Cortex of kidney (tissue), 1 donor: Measurements from ENCODE around the gene UTS2.

Experiments
- DNase-seq: peaks from one replicate; lab custom pipeline; 2025; lab: John Stamatoyannopoulos, UW

Gene UTS2, protein sequence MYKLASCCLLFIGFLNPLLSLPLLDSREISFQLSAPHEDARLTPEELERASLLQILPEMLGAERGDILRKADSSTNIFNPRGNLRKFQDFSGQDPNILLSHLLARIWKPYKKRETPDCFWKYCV

DNA sequence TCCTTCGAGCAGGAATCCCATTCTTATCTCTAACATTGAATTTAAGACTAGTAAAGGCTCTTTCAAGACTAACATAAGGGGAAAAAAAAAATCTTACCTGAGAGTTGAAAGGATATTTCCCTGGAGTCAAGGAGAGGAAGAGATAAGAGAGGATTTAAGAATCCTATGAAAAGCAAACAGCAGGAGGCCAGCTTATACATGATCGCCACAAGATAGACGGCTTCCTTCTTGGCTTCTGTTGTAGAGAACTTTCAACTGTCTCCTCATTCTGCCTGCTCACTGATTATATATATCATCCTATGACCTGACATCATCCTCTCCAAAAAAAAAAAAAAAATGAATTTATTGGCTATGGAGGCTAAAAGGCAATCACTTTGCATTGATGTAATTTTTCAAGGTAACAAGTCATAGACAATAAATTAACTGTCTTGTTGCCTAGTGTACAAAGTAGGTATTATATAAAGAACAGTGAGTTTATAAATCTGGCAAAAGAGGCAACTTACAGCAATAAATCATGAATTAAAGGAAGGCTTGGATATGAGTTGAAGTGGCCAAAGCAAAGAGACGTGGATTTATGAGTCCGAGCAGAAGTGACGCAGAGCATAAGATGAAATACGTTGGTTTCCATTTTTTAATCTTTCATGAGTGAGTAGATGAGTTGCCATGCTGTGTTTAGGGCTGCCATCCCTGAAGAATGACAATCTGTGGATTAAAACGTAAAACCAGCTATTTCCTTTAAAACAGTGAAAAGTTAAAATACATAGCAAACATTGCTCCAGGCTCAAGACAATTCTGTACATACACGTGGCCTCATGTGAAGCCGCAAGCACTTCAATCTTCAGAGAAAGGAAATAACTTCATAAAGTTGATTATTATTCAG lies at the start of gene UTS2:
Gene UTS2, minus strand, starts transcription at position 262 of the 880 bp plus-strand sequence. Its CDS starts 62 bp downstream, at position 200.
- no peak for DNase-seq

DNA sequence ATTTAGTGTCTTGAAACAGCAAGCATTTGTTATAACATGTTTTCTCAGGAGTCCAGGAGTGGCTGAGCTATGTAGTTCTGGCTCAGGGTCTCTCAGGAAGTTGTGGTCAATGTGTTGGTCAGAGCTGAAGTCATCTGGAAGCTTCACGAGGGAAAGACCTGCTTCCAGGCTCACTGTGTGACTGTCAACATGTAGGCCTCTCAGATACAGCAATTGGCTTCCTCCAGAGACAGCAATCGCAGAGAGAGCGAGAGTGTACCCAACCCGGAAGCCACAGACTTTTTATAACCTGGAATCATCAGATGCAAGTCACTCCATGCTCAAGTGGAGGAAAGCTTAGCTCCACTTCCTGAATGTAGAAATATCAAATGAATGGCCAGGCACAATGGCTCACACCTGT lies 46.9 kb upstream of the UTS2 start:
- no peak for DNase-seq

DNA sequence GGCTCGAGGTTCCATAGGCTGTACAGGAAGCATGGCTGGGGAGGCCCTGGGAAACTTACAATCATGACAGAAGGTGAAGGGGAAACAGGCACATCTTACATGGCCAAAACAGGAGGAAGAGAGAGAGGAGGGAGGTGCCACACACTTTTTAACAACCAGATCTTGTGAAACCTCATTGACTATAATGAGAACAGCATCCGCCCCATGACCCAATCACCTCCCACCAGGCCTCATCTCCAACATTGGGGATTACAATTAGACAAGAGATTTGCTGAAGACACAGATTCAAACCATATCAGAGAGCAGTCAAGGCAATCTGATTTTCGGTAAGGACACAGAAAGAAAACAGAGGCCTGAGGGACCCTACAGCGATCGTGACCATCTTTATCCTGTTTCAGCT lies 46.1 kb upstream of the UTS2 start:
- no peak for DNase-seq

DNA sequence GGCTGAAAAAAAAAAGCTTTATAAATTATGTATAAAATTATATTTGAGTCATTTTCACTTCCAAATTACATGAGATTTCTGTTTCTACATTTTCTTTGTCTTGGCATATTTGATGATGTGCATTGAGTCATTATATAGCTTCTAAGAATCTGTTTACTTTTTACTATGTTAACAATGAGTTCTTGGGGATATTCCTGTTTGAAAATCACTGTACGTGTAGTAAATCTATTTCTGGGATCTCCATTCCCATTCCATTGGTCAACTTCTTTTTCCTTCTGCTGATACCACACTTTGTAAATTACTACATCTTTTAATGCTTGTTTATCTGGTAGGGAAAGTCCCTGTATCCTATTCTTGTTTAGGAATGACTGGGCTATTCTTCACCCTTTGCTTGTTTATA lies 44.1 kb upstream of the UTS2 start:
- DNase-seq = no peak

DNA sequence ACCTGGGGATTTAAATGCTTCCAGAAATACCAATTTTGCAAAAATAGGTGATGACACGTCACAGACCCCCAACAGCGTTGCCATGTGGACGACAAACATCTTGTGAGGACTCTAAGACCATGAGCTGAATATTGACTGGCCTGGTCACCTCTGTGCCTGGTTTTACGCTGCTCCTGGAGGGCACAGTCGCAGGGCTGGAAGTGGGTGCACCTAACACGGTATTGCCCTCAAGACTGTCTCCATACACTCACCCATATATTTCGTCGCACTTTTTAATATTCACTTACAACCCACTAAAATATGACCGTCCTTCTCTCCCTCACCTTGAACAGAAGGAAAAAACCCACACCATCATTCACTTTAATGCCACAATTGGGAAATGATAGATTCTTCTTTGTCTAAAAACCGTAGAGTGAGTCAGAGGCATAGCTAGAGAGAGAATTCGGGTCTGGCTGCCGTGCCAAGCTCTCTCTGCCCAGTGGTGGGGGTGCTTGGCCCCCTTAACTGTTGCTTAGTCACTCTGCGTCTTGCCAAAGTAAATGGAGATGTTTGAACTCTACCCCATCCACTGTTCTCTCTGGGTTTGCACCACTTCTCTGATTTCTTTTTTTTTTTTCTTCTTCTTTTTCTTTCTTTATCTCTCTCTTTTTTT lies 40.8 kb upstream of the UTS2 start:
- DNase-seq = no peak

DNA sequence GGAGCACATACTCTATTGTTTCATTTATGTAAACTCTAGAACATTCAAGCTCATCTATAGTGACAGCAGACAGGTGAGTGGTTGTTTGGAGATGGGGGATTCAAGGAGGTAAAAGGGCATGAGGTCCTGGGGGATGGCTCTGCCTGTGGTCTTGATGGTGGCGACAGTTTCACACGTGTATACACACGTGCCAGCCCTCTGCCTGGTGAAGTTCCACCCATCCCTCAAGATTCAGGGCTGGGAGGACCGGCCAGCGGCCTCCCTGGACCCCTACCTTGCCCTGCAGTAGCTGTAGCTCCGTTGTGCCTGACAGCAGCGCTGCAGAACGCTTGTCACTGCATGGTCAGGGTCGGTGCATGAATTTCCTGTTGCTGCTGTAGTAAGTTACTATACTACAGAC lies 38.9 kb upstream of the UTS2 start:
- DNase-seq = no peak

DNA sequence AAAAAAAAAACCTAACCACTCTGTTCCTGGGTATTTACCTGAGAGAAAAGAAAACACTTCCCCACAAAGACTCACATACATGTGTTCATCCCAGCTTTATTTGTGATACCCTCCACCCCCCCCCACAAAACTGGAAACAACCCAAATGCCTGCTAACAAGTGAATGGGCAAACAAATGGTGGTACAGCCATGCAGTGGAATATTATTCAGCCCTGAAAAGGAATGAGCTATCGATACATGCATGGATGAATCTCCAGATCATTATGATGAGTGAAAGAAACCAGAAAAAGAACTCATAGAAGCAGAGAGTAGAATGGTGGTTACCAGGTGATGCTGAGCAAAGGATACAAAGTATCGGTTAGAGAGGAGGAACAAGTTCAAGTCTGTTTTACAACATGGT lies 38.0 kb upstream of the UTS2 start:
- DNase-seq = no peak

DNA sequence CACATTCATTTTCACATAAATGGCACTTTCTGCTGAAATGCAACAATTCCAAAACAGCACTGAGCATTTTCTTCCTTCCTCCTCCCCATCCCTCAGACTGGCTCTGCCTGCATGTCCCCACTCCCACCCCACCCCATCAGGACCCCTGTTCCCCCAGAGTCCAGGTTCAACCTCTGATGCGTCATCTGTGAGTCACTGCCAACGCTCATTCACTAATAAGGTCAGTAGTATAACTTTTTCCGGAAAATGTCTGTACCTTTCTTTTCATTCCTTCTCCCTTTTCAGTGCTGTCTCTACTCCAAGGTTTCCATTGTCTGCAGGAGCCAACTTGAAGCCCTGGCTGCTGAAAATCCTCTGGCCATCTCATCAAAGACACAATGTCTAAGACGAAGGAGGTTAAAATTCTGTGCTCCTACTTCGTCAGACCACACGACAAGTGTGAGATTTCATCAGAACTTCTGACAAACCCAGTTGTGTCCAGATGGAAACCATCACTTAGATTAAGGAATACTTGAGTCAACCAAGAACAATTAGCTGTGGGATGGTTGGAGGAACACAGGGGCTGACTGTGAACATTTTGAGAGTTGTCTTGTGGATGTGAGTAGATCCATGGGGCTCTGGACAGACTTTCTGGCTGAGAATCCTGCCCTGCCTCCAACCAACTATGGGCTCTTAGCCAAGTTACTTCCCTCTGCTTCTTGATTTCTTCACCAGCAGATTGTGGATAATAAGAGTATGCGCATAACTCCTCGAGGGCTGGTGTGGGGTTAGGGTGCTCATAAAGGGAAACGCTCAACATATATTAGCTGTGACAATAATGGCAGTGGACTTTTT lies 35.6 kb upstream of the UTS2 start:
- DNase-seq = no peak

DNA sequence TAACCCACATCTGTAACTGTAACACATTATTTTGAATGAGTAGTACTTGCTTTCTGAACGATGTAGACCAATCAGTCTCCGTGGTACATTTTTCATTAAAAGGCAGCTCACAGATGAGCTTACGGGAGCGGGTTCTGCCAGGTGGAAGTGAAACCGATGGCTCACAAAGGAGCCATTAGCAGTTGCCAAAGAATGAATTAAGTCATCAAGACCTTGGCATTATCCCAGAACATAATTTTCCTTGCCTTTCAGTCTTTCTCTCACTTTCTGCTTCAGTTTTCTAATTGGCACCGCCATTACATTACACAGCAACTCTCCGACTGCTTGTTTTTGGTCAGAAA lies 33.5 kb upstream of the UTS2 start:
- no peak for DNase-seq

DNA sequence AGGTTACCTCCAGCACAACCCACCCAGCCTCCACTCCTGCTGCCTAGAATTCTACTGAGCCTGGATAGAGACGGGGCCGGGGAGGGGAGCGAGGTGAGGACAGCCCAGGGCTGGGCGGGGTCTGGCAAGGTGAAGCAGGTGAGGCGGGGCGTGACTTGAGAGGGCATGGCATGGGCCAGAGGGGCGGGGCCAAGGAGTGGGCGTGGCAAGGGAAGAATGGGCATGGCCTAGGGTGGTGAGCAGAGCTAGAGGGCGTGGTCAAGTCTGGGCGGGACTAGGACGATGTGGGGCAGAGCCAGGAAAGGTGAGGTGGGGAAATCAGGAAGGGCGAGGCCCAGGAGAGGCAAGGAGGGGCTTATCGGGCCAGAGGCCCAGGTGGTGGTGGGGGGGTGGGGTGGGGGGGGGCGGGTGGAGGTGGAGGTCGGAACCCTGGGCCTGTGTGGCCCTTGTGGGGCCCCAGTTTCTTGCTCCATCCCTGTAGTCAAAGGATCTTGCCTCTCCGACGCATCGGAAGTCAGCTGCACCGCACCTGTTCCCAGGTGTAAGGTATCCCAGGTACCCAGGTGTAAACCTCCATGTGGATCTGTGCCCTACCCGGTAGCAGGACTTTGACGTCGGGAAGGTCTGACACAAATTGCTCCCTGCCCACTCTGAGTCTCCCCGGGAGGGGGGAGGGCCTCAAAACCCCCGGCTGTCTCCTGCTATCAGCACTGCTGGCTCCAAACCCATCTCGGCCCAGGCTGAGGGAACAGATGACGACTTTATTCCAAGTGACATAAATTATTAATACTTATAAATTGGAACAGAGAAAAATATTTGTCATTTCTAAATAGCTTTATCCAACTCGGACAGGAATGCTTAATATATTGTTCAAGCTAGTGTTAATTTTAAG lies 32.9 kb upstream of the UTS2 start:
- DNase-seq = no peak

DNA sequence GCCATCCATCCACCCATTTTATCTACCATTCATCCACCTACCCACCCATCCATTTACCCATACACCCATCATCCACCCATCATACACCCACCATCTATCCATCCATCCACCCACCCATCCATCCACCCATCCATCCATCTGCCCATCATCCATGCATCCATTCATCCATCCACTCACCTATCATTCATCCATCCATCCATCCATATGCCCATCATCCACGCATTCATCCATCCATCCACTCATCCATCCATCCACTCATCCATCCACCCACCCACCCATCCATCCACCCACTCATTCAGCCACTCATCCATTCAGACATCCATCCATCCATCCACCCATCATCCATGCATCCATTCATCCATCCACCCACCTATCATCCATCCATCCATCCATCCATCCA lies 31.9 kb upstream of the UTS2 start:
- DNase-seq = no peak

DNA sequence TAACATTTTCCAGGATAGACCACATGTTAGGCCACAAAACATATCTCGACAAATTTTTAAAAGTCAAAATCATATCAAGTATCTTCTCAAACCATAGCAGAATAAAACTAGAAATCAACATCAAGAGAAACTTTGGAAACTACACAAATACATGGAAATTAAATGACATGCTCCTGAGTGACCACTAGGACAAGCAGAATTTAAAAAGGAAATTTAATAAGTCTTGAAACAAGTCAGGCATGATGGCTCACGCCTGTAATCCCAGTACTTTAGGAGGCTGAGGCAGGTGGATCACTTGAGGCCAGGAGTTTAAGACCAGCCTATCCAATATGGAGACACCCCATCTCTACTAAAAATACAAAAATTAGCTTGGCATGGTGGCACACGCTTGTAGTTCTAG lies 26.4 kb upstream of the UTS2 start:
- no peak for DNase-seq

DNA sequence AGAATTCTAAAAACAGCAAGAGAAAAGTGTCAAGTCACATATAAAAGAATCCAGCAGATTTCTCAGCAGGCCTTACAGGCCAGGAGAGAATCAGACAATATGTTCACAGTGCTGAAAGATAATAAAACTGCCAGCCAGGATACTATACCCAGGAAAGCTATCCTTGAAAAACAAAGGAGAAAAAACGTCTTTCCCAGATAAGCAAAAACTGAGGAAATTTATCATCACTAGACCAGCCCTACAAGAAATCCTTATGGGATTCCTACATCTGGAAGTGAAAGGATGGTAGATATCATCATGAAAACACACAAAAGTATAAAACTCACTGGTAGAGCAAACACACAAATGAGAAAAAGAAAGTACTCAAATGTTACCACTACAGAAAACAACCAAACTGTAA lies 25.2 kb upstream of the UTS2 start:
- DNase-seq = no peak

DNA sequence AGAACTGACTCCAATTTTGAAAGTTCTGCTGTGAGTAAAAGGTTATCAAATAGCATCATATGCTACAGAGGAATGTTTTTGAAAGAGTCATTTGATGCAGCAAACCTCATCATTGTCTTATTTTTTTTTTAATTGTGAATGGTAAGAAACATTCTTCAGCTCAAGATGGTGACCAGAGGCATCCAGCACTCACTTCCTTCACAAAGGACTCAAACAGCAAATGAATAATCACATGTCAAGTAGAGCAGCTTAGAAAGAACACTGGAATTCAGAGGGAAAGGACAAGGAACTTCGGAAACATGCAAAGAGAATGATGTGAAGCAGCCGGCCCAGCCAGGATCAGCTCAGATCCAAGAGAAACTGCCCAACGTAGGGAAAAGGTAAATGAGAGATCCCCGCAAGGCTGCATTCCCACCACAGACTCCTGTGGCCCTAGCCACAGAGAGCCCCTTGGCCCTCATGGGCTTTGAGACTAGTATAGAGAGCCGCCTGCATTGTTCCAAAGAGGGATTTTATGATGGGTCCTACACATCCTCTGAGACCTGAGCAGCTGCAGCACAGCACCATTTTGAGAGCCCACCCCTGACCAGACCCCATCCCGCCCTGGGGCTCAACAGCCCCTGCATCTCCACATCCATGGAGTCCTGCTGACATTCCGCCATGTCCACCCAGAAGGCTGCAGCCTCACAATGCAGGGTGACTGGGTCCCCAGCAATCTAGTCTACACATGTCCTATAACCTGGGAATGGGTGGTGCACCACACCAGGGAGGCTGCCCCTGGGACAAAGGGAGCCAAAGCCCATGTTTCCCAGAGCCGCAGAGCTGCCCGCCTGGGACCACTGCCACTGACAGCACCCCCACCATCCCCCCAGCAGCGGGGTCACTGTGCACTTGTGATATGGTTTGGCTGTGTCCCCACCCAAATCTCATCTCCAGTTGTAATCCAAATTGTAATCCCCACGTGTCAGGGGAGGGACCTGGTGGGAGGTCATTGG lies 21.2 kb upstream of the UTS2 start:
- DNase-seq = no peak

DNA sequence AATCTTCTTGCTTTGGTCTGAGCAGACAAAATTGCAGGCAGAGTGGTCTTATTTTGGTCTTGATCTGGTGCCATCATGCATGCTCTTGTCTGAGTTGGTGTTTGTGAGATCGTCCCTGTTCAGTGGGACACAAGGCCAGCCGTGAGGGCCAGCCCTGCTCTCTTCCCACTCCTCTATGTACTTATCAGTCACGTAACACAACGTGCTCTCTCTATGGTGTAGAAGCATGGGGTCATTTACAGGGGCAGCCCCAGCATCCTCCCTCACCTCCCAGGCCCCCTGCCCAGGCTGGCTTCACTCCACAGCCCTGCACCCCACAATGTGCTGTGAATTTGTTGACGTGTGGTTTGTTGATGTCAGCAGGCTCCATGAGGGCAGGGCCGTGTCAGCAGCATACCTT lies 18.3 kb upstream of the UTS2 start:
- DNase-seq = no peak

DNA sequence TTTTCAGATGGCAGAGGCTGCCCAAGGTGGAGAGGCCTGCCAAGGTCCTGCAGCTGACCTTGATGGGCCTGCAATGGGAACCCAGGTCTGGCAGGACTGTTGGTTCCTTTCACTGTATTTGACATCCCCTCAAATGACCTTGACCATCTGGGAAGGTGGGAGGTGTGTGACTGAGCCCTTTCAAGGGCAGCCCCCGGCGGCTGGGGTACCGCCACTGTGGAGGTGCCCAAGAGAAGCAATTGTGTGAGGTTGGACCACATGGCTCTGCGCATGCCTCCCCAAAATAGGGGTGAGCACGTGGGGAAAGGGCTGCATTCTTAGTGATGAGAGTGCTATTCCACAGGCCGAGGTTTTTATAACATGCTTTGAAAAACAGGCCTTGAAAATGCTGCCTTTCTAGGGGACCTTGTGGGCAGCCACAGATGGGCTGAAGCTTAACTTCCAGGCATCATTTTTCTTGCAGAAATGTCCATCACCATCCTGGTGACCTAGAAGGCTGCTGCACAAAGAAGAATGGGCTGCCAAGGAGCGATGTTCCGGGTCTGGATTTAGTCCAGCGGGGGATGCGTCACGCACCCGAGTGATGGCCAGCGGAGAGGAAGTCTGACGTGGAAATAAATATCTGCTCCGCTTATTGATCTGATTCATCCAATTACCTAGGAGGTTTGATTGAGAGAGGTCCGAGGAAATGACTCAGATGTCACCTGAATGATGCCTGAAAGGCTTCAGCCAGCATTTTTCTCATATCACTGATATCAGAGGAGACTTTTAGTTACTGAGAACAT lies 16.5 kb upstream of the UTS2 start:
- no peak for DNase-seq

DNA sequence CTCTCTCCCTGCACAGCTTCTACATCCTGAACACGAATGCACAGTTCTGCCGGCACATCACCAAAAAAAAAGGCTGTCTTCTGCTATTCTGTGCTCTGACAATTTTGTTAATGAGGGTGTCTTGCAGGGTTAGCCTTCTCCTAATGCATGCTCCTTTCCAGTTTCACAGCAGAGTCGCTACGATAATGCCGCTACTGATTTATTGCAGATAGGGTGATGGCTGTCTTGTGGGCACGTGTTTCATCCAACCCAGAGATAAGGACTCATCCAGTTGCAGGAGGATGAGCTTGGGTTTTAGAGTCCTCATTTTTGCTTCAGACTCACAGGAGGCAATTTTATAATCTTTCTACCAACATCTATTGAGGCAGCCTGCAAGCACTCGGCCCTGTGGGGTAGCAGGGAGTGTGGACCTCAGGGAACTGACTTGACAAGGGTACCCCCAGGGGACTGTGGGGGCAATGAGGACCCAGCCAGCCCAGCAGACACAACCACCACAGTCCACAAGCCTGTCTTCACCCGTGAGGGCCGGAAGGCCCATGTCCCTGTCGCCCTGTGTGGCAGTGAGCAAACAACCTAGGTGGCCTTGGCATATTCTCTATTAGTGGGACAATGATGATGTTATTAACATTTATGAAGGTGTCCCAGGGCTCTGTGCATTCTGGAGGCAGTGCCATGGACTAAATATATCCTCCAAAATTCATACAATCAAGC lies 15.4 kb upstream of the UTS2 start:
- no peak for DNase-seq

DNA sequence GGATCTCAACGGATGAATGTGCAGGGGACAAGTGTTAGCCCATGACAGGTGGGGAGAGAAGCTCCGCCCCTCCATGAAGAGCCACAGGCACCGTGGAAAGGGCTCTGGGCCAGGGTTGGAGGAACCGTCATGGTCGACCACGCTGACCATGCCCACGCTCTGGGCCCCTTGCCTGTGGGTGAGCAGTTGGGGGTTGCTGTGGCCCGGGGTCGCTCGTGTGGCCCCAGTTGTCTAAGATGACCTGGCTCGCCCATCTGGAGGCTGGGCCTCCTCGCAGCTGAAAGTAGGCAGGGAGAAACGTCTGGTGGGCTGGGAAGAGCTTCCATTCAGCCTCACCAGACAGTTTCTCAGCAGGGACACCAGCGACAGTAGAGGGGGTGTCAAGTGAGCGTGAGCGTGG lies 13.1 kb upstream of the UTS2 start:
- DNase-seq = no peak
